ENCODE data around the gene GNGT2. TPM values are rescaled to one million over a fixed set of nuclear protein-coding genes. Genes with fewer than 3 reads are reported as not detected.

Gene GNGT2
- polyA plus RNA-seq, 1 donor: 1.2 TPM

DNA sequence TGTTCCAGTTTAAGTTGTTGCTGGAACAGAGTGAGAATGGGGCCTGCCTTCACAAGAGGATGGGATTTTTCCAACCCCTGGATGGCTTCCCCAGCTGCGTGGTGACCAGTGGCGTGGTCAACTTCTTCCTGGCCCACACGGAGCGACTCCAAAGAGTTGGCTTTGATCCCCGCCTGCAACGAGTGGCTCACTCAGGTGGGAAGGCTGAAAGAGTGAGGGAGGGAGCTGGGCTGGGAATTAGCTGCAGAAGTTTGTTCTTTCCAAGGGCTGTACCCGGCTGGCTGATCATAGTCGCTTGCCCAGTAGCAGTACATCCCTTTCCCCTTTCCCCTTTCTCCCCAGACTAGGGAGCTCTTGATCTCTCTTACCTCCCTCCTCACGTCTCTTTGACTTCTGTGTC lies 41.7 kb downstream of the GNGT2 start:
- no peak for DNase-seq

GRCh38 chr17:49165143-49165542 lies 45.2 kb downstream of the GNGT2 start:
- no peak for DNase-seq

DNA sequence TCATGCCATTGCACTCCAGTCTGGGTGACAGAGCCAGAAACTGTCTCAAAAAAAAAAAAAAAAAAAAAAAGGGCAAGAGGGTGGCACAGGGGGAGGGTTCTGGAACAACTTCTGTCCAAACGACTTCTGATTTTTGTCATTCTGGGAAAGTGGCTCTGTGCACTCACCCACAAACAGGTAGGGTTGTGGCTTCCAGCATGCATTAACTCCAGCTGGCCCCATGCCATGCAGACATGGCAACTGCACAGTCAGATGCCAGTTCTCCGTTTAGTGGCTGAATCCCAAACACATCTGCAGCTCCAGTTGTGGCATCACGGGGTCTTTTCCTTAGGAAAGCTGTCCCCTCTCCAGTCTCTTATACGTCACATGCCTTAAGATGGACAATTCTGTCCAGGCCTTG lies 47.5 kb downstream of the GNGT2 start:
- no peak for DNase-seq

DNA sequence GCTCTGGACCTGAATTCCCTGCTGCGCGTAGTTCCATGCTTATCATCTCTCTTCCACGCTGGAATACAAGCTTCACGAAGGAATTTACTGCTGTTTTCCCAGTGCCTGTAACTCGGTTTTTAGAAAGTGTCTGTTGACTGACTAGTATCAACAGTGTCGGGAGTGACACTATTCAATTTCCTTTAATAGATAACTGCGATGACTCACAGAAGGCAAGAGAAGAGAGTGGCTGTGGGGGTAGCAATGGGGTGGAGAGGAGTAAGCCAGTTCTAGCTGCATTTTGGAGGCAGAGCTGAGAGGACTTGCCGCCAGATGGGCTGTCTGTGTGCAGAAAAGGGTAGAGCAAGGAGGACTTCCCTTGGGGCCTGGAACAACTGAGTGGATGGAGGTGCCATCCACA lies 52.6 kb downstream of the GNGT2 start:
- DNase-seq: no peak

- no peak for DNase-seq
These were observed 54.1 kb downstream of the GNGT2 start for GRCh38 chr17:49156256-49156655.

Other genes with a start within 250 kb of the GNGT2 start
- not detected for gene GIP, start 242.0 kb downstream of the GNGT2 start, polyA plus RNA-seq (ENCODE audit: insufficient read length)
- 8.6 TPM for gene IGF2BP1, start 213.2 kb downstream of the GNGT2 start, polyA plus RNA-seq (ENCODE audit: insufficient read length)
- 0.14 TPM for gene B4GALNT2, start 77.8 kb downstream of the GNGT2 start, polyA plus RNA-seq (ENCODE audit: insufficient read length)
- gene ABI3, start 133 bp upstream of the GNGT2 start, polyA plus RNA-seq (ENCODE audit: insufficient read length): 6.7 TPM
- 19.9 TPM for gene PHOSPHO1, start 20.2 kb upstream of the GNGT2 start, polyA plus RNA-seq (ENCODE audit: insufficient read length)
- gene ZNF652, start 151.7 kb upstream of the GNGT2 start, polyA plus RNA-seq (ENCODE audit: insufficient read length): 15.6 TPM
- 137 TPM for gene PHB1, start 204.3 kb upstream of the GNGT2 start, polyA plus RNA-seq (ENCODE audit: insufficient read length)

Data from hindlimb muscle (tissue), 1 donor.